Esophagus muscularis mucosa (tissue), 4 donors: ENCODE data around the gene ERBB4. TPM values are rescaled to one million over a fixed set of nuclear protein-coding genes. Genes with fewer than 3 reads are reported as not detected.

Experiments used
- DNase-seq: peaks from one replicate; pipeline ENCODE4 v3.0.0-alpha.2; 2017; ENCODE audit errors: extremely low spot score
- H3K27ac ChIP-seq, 4 donors: fragments of 200-600 bp; sonication (generic); replicated peaks in 1 of 4; 1 replicate in 3 of 4; 2 replicates in 1 of 4; pipeline ENCODE4 v1.5.1; 2016 to 2019; ENCODE audit warnings: mild to moderate bottlenecking in 1 of 4
- H3K27me3 ChIP-seq, 4 donors: fragments of 200-600 bp; sonication (generic); one replicate each; pipeline versions ENCODE4 v1.5.1 to v1.6.0; 2016 to 2019
- H3K36me3 ChIP-seq, 4 donors: fragments of 200-600 bp; sonication (generic); one replicate each; pipeline ENCODE4 v1.5.1; 2016 to 2019
- H3K4me1 ChIP-seq, 4 donors: fragments of 200-600 bp; sonication (generic); one replicate each; pipeline ENCODE4 v1.5.1; 2016 to 2019
- H3K4me3 ChIP-seq, 4 donors: fragments of 200-600 bp; sonication (generic); 1 replicate in 2 of 4; 2 replicates in 2 of 4; pipeline ENCODE4 v1.5.1; 2016 to 2019; ENCODE audit warnings: mild to moderate bottlenecking in 4 of 4, moderate library complexity in 1 of 4
- H3K9me3 ChIP-seq, 4 donors: fragments of 200-600 bp; sonication (generic); 1 replicate in 3 of 4; 2 replicates in 1 of 4; pipeline ENCODE4 v1.5.1; 2016 to 2019
- EP300 ChIP-seq: sonication (generic); formaldehyde crosslinking; IDR thresholded peaks from one replicate; pipeline ENCODE4 v1.6.1; 2017; ENCODE audit warnings: antibody characterized with exemption
- POLR2A ChIP-seq: fragments of 450-650 bp; IDR thresholded peaks from one replicate; pipeline ENCODE4 v1.6.1; 2017; ENCODE audit warnings: antibody characterized with exemption, moderate library complexity, mild to moderate bottlenecking, low read depth
- POLR2AphosphoS5 ChIP-seq, 2 donors: sonication (generic); formaldehyde crosslinking; IDR thresholded peaks; one replicate each; pipeline ENCODE4 v1.6.1; 2017; ENCODE audit warnings: antibody characterized with exemption in 2 of 2
- WGBS: methylation state at CpG from one replicate; pipeline ENCODE4 v1.1.5; 2018; 5-methylcytosine and 5-hydroxymethylcytosine counted together
- intact Hi-C: fragments of 100-400 bp; cut with DNase I; formaldehyde crosslinking; loops from one replicate; pipeline ENCODE4 v1.15.1; 2023
- total RNA-seq, 4 donors: library from RNA; depleted of rRNA; stranded (reverse); fragments of >200 nt; gene quantifications; one replicate each; pipeline versions ENCODE4 v1.1.0 to v1.2.1, GENCODE V29; 2016
- TF ChIP-seq, protein P1 (sequence below), 3 experiments: fragments of 200-600 bp in 2 of 3; fragments of 450-650 bp in 1 of 3; sonication (generic) in 2 of 3; IDR thresholded peaks; one replicate each; pipeline ENCODE4 v1.5.1; 2017 to 2019; ENCODE audit warnings: antibody characterized with exemption in 3 of 3, mild to moderate bottlenecking in 2 of 3, moderate library complexity in 1 of 3

The ERBB4 gene
- total RNA-seq, 4 donors from 2014 or later, result under 0.01 to 0.19 (median 0.17) TPM

DNA sequence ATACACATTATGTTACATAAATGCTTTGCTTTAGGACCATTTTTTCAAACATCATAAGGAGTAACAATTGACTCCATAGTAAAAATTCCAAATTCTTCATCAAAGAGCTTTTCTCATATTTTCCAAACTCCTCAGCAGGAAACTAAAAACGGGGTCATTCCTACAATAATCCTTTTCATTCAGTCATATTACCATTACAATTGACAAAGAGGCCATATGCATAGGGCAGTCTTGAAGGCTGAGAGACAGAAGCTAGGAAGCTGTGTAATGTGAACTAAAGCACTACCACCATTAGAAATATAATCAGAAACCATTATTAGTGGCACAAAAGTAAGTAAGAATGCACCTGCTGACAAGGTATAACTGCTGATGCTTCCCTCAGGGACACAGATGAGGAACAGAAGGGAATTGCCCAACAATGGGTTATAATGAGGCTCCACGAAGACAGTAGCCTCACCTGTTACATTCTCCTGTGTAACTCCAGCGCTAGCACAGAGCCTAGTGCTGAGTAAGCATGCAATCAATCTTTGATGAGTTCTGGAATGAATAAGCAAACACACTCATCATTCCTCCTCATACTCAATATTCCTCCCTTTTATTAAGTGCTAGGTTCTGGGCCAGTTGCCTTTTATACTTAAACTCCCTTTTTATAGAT, 1039.9 kb downstream of the ERBB4 start:
- Histone ChIP-seq H3K27me3 (peaks cover 0 to 4% (median 0%) of the 10 kb centered on the region in 4 donors), H3K36me3 (no peaks in the 10 kb centered on the region), H3K4me3 (no peak overlapping the region), H3K27ac (no peak overlapping the region), H3K4me1 (no peaks in the 10 kb centered on the region), H3K9me3 (peaks cover 0 to under 1% (median 0%) of the 10 kb centered on the region in 4 donors)
- no peak for DNase-seq
- intact Hi-C loops, result no loop called here
- no peak for TF ChIP-seq POLR2A
- TF ChIP-seq, protein P1, sequence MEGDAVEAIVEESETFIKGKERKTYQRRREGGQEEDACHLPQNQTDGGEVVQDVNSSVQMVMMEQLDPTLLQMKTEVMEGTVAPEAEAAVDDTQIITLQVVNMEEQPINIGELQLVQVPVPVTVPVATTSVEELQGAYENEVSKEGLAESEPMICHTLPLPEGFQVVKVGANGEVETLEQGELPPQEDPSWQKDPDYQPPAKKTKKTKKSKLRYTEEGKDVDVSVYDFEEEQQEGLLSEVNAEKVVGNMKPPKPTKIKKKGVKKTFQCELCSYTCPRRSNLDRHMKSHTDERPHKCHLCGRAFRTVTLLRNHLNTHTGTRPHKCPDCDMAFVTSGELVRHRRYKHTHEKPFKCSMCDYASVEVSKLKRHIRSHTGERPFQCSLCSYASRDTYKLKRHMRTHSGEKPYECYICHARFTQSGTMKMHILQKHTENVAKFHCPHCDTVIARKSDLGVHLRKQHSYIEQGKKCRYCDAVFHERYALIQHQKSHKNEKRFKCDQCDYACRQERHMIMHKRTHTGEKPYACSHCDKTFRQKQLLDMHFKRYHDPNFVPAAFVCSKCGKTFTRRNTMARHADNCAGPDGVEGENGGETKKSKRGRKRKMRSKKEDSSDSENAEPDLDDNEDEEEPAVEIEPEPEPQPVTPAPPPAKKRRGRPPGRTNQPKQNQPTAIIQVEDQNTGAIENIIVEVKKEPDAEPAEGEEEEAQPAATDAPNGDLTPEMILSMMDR (IDR thresholded peaks at IDR 0.05), result no peak
- no peak for TF ChIP-seq EP300
- no peak for TF ChIP-seq POLR2AphosphoS5 (IDR thresholded peaks at IDR 0.05)
- WGBS, result 45% methylated on average over 3 of the region's 3 CpGs

DNA sequence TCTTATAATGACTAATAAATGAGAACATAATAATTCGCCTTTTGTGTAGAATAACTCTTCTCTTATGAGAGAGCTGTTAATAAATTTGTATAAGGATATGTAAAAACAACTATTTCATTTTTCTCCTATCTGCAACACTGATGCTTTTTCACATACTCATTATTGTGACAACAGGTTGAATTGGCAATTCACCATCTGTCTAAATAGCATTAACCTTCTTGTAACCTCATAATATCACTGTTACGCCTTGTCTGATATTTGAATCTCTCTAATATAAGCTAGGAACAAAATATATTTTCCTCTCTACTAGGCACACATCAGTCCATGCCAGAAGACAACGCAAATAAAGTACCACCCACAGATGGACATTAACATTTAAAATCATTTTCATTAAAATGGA, 1043.3 kb downstream of the ERBB4 start:
- WGBS, result 83% methylated on average over 3 of the region's 3 CpGs
- intact Hi-C loops, result no loop called here
- Histone ChIP-seq H3K27me3 (no peaks in the 10 kb centered on the region), H3K4me3 (no peak overlapping the region), H3K9me3 (no peaks in the 10 kb centered on the region), H3K27ac (no peak overlapping the region), H3K36me3 (no peaks in the 10 kb centered on the region), H3K4me1 (no peaks in the 10 kb centered on the region)
- DNase-seq, result no peak
- TF ChIP-seq POLR2AphosphoS5 (IDR thresholded peaks at IDR 0.05), result no peak
- TF ChIP-seq EP300, result no peak
- TF ChIP-seq POLR2A, result no peak
- TF ChIP-seq, protein P1 (IDR thresholded peaks at IDR 0.05), result no peak

DNA sequence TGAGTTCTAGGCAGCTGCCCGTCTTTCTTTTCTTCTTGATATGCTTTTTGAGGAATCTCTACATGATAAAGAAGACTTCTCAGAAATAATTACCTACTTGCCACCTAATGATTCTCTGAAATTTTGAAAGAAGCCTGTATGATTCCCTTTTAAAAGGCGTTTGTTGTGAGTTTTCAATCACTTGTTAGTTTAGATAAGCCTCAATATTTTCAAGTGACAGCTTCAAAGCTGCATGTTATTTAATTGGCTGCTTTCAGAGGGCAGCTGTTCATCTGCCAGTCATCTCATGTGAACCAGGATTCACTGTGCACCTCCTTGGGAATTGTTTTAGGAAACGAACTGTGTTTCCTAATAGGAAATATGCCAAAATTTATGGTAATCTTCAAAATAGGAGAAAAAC, 1044.1 kb downstream of the ERBB4 start:
- H3K27me3 ChIP-seq, result no peaks in the 10 kb centered on the region
- TF ChIP-seq POLR2AphosphoS5 (IDR thresholded peaks at IDR 0.05), result no peak
- TF ChIP-seq, protein P1 (IDR thresholded peaks at IDR 0.05), result no peak
- TF ChIP-seq EP300, result no peak
- TF ChIP-seq POLR2A, result no peak
- no peaks in the 10 kb centered on the region for H3K36me3 ChIP-seq
- no peaks in the 10 kb centered on the region for H3K9me3 ChIP-seq
- intact Hi-C loops, result no loop called here
- H3K4me3 ChIP-seq, result no peak overlapping the region
- WGBS, result 69% methylated on average over 3 of the region's 3 CpGs
- H3K4me1 ChIP-seq, result no peaks in the 10 kb centered on the region
- DNase-seq, result no peak
- no peak overlapping the region for H3K27ac ChIP-seq

DNA sequence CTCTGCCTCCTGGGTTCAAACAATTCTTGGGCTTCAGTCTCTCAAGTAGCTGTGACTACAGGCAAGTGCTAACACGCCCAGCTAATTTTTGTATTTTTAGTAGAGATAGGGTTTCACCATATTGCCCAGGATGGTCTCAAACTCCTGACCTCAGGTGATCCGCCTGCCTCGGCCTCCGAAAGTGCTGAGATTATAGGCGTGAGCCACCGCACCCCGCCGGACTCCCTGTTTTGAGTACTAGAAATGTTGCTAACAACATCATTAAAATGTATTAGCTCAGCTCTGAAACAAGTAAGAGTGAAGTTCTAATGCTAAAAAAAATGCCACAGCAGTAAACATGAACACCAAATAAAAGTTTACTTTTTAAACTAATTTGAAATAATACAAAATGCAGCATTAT, 1044.5 kb downstream of the ERBB4 start:
- Histone ChIP-seq H3K27me3 (no peaks in the 10 kb centered on the region), H3K36me3 (no peaks in the 10 kb centered on the region), H3K4me1 (no peaks in the 10 kb centered on the region), H3K9me3 (no peaks in the 10 kb centered on the region), H3K27ac (no peak overlapping the region), H3K4me3 (no peak overlapping the region)
- intact Hi-C loops, result no loop called here
- 89% methylated on average over 8 of the region's 8 CpGs for WGBS
- DNase-seq, result no peak
- TF ChIP-seq, protein P1 (IDR thresholded peaks at IDR 0.05), result no peak
- TF ChIP-seq POLR2AphosphoS5 (IDR thresholded peaks at IDR 0.05) (no peak), POLR2A (no peak), EP300 (no peak)

DNA sequence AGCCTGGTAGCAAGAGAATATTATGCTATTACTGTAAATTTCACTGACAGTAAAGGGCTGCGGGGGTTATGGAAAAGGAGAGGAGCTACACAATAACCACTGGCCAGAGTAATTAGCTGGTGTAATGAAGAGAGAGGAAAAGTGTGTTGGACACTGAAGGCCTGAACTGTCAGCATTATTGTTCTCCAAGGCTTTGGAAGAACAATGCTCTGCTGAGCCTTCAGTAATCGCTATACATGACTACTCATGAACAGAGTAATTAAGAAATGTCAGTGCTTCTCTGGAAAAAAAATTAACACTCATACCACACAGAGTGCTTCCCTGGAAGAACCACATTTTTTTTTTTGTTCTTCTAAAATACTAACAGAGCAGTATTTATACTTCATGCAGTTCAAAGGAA, 1050.9 kb downstream of the ERBB4 start:
- DNase-seq, result no peak
- TF ChIP-seq POLR2AphosphoS5 (IDR thresholded peaks at IDR 0.05), result no peak
- TF ChIP-seq, protein P1 (IDR thresholded peaks at IDR 0.05), result no peak
- no peak for TF ChIP-seq EP300
- TF ChIP-seq POLR2A, result no peak
- Histone ChIP-seq H3K36me3 (no peaks in the 10 kb centered on the region), H3K9me3 (no peaks in the 10 kb centered on the region), H3K27ac (no peak overlapping the region), H3K4me1 (no peaks in the 10 kb centered on the region), H3K27me3 (no peaks in the 10 kb centered on the region), H3K4me3 (no peak overlapping the region)
- intact Hi-C loops, result no loop called here
- 61% methylated on average over 2 of the region's 2 CpGs for WGBS
